Pulmonary artery endothelial cell (primary cell): Measurements from ENCODE around the gene LDAH. TPM values are rescaled to one million over a fixed set of nuclear protein-coding genes. Genes with fewer than 3 reads are reported as not detected.
"Not testable (repeated sequence)": the region's sequence is repeated elsewhere in the genome, so short reads cannot be mapped to it uniquely, and the experiment has no call there.

Source experiments
- DNase-seq: peaks from one replicate; pipeline ENCODE4 v3.0.0-alpha.2; 2011; ENCODE audit warnings: low read depth, low spot score
- total RNA-seq: library from RNA; depleted of rRNA; stranded (reverse); fragments of >200 nt; gene quantifications from 2 replicates; pipeline ENCODE4 v1.2.3, GENCODE V29; 2014

The LDAH gene
- total RNA-seq, 1 donor from 2014 or later = 18.9 TPM

DNA sequence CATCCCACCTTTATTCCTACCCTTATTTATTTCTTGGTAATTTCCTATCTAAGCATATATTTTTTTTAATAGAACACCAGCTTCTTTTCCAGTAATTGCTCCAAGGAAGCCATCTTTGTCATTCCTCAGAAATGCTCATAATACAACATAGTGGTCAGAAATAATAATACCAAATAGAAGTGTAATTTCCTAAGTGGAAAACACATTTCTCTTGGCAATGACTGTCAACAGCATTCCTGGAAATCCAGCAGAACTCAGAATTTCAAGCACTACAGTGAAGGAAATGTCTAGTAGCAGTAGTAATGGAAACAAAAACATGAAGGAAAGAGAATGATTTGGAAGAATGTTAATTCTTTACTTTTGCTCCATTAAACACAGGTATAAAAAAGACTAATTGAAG is 99.4 kb downstream of the LDAH start:
- peak; percentile 43 for DNase-seq

DNA sequence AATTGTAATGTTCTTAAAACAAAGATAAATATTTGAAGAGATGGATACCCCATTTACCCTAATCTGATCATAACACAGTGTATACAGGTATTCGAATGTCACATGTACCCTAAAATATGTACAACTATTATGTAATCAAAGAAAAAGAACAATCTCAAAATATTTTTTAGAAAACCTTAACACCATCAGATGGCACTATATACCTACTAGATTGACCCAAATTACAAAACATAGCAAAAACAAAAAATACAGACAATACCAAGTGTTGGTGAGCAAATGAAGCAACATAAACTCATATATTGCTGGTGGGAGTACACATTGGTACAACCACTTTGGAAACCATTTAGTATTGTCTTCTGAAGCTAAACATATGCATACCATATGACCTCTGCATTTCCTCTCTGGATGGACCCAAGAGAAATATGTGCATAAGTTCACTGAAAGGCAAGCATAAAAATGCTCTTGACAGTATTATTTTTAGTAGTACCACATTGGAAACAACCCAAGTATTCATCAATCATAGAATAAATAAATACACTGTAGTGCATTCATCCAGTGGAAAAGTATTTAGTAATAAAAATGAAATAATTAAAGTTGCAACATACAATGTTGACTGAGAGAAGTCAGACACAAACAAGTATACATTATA is 100.2 kb downstream of the LDAH start:
- DNase-seq = no peak

DNA sequence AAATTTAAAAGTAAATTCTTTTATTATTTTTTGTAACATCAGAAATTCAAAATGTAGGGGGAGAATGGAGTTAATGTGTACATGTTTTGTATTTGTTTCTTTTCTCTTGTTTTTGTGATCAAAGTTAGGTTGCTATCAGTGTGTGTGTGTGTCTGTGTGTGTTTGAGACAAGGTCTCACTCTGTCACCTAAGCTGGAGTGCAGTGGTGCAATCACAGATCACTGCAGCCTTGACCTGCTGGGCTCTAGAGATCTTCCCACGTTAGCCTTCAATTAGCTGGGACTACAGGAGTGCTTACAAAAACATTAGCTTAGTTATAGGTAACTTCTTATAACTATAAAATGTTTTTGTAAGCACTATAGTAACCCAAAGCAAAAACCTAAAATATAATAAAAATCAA is 105.3 kb downstream of the LDAH start:
- no peak for DNase-seq

DNA sequence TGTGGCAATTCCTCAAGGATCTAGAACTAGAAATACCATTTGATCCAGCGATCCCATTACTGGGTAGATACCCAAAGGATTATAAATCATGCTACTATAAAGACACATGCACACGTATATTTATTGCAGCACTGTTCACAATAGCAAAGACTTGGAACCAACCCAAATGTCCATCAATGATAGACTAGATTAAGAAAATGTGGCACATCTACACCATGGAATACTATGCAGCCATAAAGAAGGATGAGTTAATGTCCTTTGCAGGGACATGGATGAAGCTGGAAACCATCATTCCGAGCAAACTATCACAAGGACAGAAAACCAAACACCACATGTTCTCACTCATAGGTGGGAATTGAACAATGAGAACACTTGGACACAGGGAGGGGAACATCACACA is 106.7 kb downstream of the LDAH start:
- DNase-seq = not testable (repeated sequence)

DNA sequence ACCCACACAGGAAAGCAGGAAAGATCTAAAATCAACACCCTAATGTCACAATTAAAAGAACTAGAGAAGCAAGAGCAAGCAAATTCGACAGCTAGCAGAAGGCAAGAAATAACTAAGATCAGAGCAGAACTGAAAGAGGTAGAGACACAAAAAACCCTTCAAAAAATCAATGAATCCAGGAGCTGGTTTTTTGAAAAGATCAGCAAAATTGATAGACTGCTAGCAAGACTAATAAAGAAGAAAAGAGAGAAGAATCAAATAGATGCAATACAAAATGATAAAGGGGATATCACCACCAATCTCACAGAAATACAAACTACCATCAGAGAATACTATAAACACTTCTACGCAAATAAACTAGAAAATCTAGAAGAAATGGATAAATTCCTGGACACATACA is 108.5 kb downstream of the LDAH start:
- not testable (repeated sequence) for DNase-seq

DNA sequence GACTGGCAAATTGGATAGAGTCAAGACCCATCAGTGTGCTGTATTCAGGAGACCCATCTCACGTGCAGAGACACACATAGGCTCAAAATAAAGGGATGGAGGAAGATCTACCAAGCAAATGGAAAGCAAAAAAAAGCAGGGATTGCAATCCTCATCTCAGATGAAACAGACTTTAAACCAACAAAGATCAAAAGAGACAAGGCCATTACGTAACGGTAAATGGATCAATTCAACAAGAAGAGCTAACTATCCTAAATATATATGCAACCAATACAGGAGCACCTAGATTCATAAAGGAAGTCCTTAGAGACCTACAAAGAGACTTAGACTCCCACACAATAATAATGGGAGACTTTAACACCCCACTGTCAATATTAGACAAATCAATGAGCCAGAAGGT is 109.3 kb downstream of the LDAH start:
- not testable (repeated sequence) for DNase-seq

DNA sequence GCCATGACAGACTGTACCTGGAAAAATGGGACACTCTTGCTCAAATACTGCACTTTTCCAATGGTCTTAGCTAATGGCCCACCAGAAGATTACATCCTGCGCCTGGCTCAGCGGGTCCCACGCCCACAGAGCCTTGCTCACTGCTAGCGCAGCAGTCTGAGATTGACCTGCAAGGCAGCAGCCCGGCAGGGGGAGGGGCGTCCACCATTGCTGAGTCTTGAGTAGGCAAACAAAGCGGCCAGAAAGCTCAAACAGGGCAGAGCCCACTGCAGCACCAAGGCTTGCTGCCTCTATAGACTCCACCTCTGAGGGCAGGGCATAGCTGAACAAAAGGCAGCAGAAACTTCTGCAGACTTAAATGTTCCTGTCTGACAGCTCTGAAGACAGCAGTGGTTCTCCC is 111.3 kb downstream of the LDAH start:
- DNase-seq = not testable (repeated sequence)

DNA sequence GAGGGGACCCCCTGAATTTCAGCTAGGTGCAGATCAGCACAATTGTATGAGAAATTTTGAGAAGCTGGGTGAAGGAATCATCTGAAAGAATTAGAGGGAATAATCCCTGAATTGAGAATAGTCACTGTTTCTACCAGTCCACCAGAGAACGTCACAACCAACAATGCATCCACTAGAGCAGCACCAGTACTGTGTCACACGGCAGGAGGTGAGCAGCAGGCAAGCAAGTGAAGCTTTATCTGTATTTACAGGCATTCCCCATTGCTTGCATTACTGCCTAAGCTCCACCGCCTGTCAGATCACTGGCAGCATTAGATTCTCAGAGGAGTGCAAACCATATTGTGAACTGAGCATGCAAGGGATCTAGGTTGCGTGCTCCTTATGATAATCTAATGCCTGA is 115.3 kb downstream of the LDAH start:
- DNase-seq = no peak

DNA sequence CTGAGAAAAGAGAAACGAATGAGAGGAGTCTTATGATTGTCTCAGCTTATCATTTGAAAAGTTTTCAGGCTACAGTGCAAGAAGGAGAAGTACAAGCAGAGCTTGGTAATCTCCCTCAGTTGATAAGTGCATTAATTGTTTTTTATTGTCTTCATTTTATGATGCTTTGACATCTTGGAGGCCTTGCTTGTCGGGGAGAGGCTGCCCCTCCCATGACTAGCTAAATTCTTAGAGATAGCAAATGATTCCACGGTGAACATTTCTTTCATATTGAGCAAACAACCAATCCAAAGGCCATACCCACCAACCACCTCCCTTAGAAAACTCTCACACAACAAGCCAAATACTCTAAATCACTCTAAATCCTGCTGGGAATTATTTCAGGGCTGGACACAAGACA is 116.1 kb downstream of the LDAH start:
- DNase-seq = no peak

DNA sequence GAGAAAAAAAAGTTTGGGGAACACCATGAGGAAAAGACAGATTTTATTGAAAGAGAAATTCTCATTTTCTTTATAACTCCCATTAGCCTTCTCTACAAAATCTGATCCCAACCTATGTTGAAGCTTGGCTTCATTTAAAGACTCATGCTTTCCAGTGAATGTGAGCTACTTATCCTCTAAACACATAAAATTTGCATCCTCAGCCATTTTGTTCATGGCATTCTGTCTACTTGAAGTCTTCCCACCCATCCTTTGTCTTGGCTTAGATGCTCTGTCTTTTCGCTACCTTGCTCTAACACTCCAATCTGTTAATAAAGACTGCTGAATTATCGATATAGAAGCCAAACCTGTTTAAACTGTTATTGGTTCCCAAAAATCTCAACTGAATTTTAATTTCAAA is 116.7 kb downstream of the LDAH start:
- DNase-seq = no peak

DNA sequence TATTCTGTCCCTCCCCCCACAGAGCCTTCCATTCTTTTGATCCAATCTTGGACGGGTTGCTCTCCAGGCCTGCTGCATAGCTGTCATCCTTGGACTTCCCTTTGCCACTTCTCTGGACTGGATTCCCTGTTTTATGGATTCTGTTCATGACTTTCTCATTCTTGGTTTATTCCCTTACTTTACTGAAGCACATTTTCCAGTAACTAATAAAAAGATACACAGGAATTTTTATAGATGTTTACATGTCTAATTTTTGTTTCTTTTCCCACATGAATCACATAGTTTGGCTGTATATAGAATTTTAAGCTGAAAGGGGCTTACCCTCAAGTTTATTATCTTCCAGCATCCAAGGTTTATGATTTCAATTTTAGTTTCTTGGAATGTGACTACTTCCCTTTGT is 118.0 kb downstream of the LDAH start:
- no peak for DNase-seq

DNA sequence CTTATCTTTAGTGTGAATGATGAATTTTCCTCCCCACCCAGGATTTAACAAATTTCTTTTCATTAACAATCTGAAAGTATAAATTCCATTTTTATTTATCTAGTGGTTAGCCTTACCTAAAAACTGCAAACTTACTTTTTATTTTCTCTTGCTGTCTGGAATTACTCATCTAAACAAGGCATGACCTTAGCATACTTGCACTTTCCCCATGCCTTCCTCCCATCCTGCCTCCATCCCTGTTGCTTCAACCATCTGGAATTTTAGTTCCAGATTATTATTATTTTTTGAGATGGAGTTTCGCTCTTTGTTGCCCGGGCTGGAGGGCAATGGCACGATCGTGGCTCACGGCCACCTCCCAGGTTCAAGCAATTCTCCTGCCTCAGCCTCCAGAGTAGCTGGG is 120.3 kb downstream of the LDAH start:
- no peak for DNase-seq

DNA sequence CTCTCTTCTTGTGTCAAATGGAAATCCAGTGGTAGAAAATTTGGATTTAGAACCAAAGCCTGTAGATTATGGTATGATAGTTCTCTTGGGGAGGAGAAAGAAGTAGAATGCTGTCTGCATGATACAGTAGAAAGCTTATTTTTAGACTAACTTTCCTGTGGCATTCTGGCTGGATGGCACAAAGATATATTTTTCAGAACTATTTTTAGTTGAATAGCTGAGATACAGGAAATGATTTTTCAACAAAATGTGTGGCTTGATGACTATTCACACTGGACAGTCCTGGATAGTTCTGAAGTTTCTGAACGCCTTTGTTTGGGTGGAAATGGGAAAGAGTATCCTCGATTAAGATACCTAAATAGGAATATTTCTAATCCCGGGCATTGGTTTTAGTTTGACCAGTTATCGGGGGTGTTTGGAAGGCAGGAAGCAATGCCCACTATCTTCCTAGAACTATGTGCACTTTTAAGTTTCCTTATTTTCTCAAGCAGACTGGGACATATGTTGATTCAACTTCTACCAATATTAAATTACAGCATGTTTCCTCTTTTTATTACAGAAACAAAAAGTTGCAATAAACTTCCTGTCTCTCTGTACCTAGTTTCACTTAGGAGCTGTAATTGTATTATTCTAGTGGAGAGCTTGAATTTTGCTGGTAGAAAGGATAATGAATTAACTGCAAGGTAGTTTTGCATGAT is 123.8 kb downstream of the LDAH start:
- DNase-seq = no peak

DNA sequence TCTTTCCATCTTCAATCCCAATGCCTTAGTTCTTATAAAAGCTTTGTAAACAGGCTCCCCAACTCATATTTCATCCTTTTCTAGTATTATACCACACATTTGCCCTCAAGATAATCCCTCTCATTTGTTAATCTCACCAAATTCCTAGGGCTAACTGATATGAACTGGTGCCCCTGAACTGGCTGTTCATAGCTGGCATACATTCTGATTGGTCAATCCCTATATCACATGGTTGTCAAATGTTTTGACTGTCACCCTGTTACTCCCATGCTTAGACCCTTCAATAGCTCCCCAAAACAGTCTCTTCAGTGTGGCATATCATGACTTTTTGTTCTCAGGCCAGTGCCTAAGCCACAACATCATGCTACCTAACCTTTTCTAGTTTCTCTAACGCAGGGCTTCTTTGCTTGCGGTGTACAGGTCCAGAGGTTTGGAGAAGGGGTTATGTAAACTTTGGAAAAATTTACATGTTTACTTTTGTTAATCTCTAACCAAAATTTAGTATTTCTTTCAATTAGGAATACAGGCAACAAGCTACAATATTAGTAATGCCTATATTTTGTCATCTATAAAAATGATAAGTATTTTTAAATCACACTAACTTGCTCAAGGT is 125.5 kb downstream of the LDAH start:
- no peak for DNase-seq

DNA sequence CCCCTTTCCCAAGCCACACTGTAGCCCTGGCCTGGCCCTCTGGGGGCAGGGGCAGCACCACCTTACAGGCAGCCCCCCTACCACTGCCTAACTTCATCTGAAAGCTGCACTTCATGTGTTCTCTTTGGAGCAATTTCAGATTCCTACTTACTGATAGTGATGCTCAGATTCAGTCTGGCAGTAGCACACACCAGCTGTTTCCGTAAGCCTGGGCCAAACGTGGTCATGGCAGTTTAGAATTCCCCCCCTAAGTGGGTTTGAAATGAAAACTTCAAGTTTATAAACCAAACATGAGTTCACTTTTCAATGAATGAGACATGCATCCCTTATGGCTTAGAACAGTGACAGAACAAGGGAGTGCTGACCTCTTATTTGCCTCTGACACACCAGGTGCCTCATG is 126.5 kb downstream of the LDAH start:
- DNase-seq = no peak

DNA sequence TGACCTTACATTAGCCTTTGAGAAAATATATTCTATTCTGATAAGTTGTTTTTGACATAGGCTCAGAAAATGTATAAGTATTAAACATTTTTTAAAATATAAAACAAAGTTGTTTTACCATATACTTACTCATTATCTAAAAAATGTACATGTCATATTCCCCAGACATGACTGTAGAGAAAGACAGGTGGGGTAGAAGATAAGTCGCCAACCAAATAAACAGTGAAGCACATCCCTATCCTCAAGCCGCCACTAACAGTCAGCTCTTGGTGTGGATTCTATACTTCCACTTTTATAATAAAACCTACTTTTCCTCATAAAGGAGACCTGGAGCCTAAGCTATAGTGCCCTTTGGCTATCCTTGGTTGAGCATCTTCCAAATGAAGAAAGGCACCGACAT is 129.6 kb downstream of the LDAH start:
- no peak for DNase-seq

DNA sequence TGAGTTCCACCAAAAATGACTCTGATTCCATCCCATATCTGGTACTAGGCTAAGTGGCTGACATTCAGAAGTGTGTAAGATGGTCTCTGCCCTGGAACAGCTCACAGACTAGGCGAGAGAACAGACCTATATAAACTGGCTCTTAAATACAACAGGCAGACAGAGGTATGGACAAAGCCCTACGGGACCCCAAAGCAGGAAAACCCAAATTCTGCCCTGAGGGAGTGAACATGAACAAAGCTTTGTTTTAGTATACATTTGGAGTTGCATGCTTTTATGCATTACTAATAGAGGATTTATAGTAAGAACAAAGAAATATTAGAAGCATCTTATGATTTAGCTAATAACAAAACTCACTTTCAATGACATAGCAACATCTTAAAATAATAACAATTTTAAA is 130.8 kb downstream of the LDAH start:
- no peak for DNase-seq

DNA sequence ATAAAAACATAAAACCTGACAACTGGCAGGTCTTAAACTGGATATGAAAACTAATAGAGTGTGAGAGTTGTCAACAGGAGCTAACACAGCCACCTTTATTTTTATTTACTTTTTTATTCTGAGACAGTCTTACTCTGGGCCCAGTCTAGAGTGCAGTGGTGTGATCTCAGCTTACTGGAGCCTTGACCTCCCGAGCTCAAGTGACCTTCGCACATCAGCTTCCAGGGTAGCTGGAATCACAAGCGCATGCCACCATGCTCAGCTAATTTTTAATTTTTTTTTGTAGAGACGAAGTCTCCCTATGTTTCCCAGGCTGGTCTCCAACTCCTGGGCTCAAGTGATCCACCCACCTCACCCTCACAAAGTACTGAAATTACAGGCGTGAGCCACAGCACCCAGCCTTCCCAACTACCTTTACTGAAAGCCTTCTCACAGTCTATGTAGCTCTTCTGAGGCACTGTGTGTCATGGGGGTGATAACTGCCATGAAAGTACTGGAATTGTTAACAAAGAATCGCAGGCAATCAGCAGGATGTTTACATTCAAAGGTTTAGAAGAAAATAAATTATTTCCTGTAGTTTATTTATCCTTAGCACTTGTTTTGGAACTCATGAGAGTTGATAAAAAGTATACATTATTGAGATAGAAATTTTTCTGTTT is 131.7 kb downstream of the LDAH start:
- no peak for DNase-seq

DNA sequence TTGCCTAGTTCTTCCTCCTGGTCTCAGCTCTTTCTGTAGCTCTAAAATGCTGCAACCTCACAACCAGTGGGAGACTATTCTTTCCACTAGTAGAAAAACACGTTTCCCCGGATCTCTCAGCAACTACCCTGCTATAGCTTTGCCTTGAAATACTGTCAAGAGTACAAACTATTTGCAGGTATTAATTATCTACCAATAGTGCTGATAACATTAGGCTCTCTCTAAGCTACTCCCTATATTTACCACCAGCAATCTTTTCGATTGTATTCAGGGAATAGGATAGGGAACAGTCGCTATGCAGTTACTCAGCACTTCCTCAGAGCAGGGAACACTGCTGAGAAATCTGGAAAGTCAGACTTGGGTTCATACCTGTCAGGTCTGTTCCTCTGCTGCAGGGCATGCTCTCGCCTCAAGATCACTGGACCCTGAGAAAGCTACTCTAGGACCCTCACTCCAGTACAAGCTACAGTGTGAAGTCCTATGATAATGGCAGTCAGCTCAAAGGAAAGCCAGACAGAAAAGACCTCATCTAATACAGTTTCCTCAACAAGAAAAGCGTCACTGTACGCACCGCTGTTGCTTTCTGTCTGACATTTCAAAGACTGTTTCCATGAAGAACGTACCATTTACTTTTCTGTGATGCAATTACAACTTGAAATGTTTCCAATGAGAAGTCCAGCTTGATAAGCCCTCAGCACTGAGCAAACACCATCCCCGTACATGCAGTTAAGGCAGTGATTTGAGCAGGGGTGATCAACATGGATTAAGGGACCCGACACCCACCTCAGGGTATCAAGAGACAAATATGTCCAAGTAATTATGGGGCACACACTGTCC is 133.3 kb downstream of the LDAH start:
- no peak for DNase-seq

DNA sequence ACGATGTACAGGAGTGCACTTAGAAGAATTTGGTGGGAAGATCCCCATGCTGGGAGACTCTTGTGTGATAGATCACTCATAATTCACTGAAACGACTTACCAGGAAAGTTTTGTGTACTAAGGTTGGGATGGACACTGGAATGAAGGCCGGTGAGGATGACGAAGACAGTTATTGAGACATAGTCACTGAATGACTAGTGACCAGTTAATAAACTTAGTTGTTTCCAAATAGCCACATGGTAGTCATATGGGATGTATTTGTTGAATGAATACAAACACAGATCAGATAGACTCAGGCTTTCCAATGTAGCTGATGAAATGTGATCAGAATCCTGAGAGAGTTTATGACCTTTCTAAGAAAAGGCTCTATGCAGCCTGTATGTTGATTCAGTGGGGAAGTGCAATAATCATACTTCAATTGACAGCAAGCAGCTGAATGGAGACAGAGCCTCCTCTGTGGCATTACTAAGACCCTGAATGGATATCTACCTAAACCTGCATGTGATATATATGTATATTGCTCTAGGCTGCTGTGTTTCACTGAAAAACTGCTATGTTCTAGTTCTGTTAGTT is 135.6 kb downstream of the LDAH start:
- no peak for DNase-seq

DNA sequence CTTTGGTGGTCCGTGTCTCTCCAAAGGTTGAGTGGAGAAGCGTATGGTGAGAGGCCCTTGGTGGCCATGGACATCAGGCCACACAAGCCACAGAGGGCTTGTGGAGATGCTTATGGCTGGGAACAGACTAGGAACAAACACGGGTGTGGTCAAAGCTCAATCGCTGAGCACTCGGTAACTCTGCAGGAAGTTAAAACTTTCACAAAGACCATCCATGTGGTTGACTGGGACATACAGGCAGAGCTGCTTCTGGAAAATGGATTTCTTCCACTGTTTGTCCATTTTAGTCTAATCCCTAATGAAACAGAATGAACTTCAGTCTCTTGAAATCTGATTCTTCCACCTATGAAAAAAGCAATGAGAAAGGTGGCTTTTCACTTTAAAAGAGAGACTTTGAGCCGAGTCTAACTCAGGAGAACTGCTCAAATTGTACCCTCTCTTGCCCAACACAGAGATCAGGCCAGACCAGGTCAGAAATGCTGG is 138.3 kb downstream of the LDAH start:
- DNase-seq = no peak
